ENCODE data around the gene GPI.

Gene GPI

GRCh38 chr19:34359954-34360315 lies 5.1 kb upstream of the GPI start:
- TF ChIP-seq CTCF (IDR thresholded peaks at IDR 0.05; ENCODE audit: low read length, missing control alignments): no peak
- no peak for DNase-seq (ENCODE audit: low read depth)
- peak overlapping the region; percentile 43 for H3K4me3 ChIP-seq (replicated peaks; ENCODE audit: low read depth, low read length)

- DNase-seq (ENCODE audit: low read depth): no peak
- H3K4me3 ChIP-seq (replicated peaks; ENCODE audit: low read depth, low read length): no peak overlapping the region
- TF ChIP-seq CTCF (IDR thresholded peaks at IDR 0.05; ENCODE audit: low read length, missing control alignments): no peak
These were observed 4.6 kb upstream of the GPI start for GRCh38 chr19:34360354-34360909.

- TF ChIP-seq CTCF (IDR thresholded peaks at IDR 0.05; ENCODE audit: low read length, missing control alignments): no peak
- DNase-seq (ENCODE audit: low read depth): no peak
- no peak overlapping the region for H3K4me3 ChIP-seq (replicated peaks; ENCODE audit: low read depth, low read length)
These were observed 2.3 kb upstream of the GPI start for GRCh38 chr19:34362679-34363069.

- H3K4me3 ChIP-seq (replicated peaks; ENCODE audit: low read depth, low read length): no peak overlapping the region
- TF ChIP-seq CTCF (IDR thresholded peaks at IDR 0.05; ENCODE audit: low read length, missing control alignments): no peak
- DNase-seq (ENCODE audit: low read depth): no peak
These were observed 1.9 kb upstream of the GPI start for GRCh38 chr19:34363094-34363493.

- no peak for TF ChIP-seq CTCF (IDR thresholded peaks at IDR 0.05; ENCODE audit: low read length, missing control alignments)
- no peak overlapping the region for H3K4me3 ChIP-seq (replicated peaks; ENCODE audit: low read depth, low read length)
- no peak for DNase-seq (ENCODE audit: low read depth)
These were observed 1.1 kb upstream of the GPI start for GRCh38 chr19:34363930-34364329.

- peak overlapping the region; percentile 67 for H3K4me3 ChIP-seq (replicated peaks; ENCODE audit: low read depth, low read length)
- TF ChIP-seq CTCF (IDR thresholded peaks at IDR 0.05; ENCODE audit: low read length, missing control alignments): no peak
- DNase-seq (ENCODE audit: low read depth): no peak
These were observed 550 bp upstream of the GPI start for GRCh38 chr19:34364462-34364829.

Data from fibroblast of pulmonary artery (primary cell).